Measurements from ENCODE around the gene MYB. TPM values are rescaled to one million over a fixed set of nuclear protein-coding genes. Genes with fewer than 3 reads are reported as not detected.

MYB gene
- total and polyA plus RNA-seq, 2 of the 4 experiments (the other 2 are of a cell fraction): 0.44 to 0.90 TPM

DNA sequence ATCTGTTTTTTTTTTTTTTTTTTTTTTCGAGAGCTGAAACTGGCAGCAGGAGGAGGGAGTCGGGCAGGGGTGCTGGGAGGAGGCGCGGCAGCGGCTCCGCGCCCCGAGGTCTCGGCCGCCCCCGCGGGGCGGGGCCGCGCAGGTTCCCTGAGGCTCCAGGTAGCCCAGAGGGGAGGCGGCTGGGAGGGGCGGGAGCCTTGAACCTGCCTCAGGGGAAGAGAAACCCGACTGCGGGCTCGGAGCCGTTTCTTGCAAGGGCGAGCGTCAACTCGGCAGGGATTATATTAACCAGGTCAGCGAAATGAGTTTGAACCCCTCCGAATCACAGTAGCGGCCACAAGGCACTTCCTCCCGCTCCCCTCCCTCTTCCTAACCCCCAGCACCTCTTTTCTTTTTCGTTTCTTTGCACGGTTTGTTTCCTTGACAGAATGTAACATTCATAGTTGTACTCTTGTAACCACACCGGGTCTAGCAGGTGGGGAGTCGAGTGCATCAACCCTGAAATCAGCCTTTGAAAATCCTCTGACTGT is 2.0 kb downstream of the MYB start:
- POLR2A ChIA-PET (ENCODE audit: unreplicated experiment): no interaction called here
- DNase-seq: no peak

More for the DNA sequence above, 2.0 kb downstream of the MYB start:
- no TSS peak for BruUV-seq (replicated peaks)
- Histone ChIP-seq H2BK5ac (ENCODE audit: low read depth, low read length, poor library complexity, severe bottlenecking) (no peak overlapping the region), H4K5ac (ENCODE audit: low read depth, low read length) (no peak overlapping the region), H3K36me3 (ENCODE audit: control insufficient read depth, insufficient read depth, low read length) (no peaks in the 10 kb centered on the region), H2BK15ac (ENCODE audit: low read depth, low read length) (no peak overlapping the region), H3K27me3 (ENCODE audit: control insufficient read depth, insufficient read depth, low read length) (peaks cover 32% of the 10 kb centered on the region), H3K27ac (ENCODE audit: insufficient read depth, low read length) (no peak overlapping the region), H3K56ac (ENCODE audit: extremely low read depth, insufficient read depth, low read length) (no peak overlapping the region), H4K20me1 (ENCODE audit: insufficient read depth, low read length) (no peaks in the 10 kb centered on the region), H3K14ac (replicated peaks; ENCODE audit: low read depth, low read length) (no peak overlapping the region), H3K18ac (ENCODE audit: low read depth, low read length) (no peak overlapping the region), H3K4me1 (ENCODE audit: control insufficient read depth, insufficient read depth, low read length) (peaks cover 4% of the 10 kb centered on the region; the same call in 1 of the 2 replicates), H3K23ac (ENCODE audit: low read depth, low read length) (no peak overlapping the region; the same call in 1 of the 2 replicates), H3K4me3 (ENCODE audit: insufficient read depth, low read depth, low read length) (no peak overlapping the region), H2BK20ac (ENCODE audit: low read depth, low read length) (no peak overlapping the region), H2AK5ac (ENCODE audit: low read depth, low read length) (no peak overlapping the region), H4K8ac (ENCODE audit: low read depth in 2 of 2, low read length in 2 of 2) (no peak overlapping the region), H2AFZ (replicated peaks; ENCODE audit: low read length, poor library complexity) (peak overlapping the region; percentile 94), H3K4me2 (ENCODE audit: low read depth, low read length) (peak overlapping the region; percentile 94), H3K9me3 (ENCODE audit: control insufficient read depth, insufficient read depth, low read length) (no peaks in the 10 kb centered on the region), H3K79me1 (ENCODE audit: low read depth in 1 of 2, low read length in 2 of 2) (no peaks in the 10 kb centered on the region), H3K9ac (ENCODE audit: low read depth, low read length) (no peak overlapping the region), H2AK9ac (replicated peaks; ENCODE audit: low read depth, low read length, poor library complexity) (no peak overlapping the region), H3K9me1 (ENCODE audit: insufficient read depth, low read length) (no peaks in the 10 kb centered on the region), H3K4ac (ENCODE audit: low read depth, low read length) (no peak overlapping the region), H2BK120ac (ENCODE audit: low read depth, low read length) (no peak overlapping the region), H4K91ac (ENCODE audit: insufficient read depth, low read depth, low read length) (no peak overlapping the region)
- WGBS, 2 experiments (ENCODE audit: extremely low coverage in 2 of 2, insufficient read length in 1 of 2): 2% methylated on average over 10 of the region's 32 CpGs; no CpG with 5 or more reads in 1 of the 2 experiments
- CTCF ChIA-PET: interaction anchor here (0.5 to 0.9 kb wide), 2 partner anchors 26 to 217 kb away, joined by 3 read pairs; no protein-coding TSS in a partner anchor
- TF ChIP-seq, protein P1, sequence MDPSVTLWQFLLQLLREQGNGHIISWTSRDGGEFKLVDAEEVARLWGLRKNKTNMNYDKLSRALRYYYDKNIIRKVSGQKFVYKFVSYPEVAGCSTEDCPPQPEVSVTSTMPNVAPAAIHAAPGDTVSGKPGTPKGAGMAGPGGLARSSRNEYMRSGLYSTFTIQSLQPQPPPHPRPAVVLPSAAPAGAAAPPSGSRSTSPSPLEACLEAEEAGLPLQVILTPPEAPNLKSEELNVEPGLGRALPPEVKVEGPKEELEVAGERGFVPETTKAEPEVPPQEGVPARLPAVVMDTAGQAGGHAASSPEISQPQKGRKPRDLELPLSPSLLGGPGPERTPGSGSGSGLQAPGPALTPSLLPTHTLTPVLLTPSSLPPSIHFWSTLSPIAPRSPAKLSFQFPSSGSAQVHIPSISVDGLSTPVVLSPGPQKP (IDR thresholded peaks at IDR 0.05; ENCODE audit: borderline replicate concordance, low read depth, low read length): no peak
- TF ChIP-seq BHLHE40 (IDR thresholded peaks at IDR 0.05; ENCODE audit: low read depth, low read length) (no peak), RFX5 (IDR thresholded peaks at IDR 0.05; ENCODE audit: low read depth, low read length) (no peak), RAD21 (IDR thresholded peaks at IDR 0.05; ENCODE audit: low read length) (no peak), NFE2L2 (IDR thresholded peaks at IDR 0.05; ENCODE audit: low read depth, low read length) (no peak), FOS (IDR thresholded peaks at IDR 0.05; ENCODE audit: low read depth, low read length) (no peak), SMC3 (IDR thresholded peaks at IDR 0.05; ENCODE audit: low read depth, low read length) (no peak), MAFK (IDR thresholded peaks at IDR 0.05; ENCODE audit: low read depth, low read length) (no peak), MAZ (IDR thresholded peaks at IDR 0.05; ENCODE audit: borderline replicate concordance, low read depth, low read length) (no peak), CEBPB (IDR thresholded peaks at IDR 0.05; ENCODE audit: low read depth, low read length) (no peak), POLR2A (IDR thresholded peaks at IDR 0.05; ENCODE audit: low read depth, low read length) (no peak), MXI1 (IDR thresholded peaks at IDR 0.05; ENCODE audit: borderline replicate concordance, low read depth, low read length) (no peak), RCOR1 (IDR thresholded peaks at IDR 0.05; ENCODE audit: insufficient replicate concordance, low read length) (no peak), CHD1 (IDR thresholded peaks at IDR 0.05; ENCODE audit: low read depth, low read length) (no peak)
- TF ChIP-seq, protein P2, sequence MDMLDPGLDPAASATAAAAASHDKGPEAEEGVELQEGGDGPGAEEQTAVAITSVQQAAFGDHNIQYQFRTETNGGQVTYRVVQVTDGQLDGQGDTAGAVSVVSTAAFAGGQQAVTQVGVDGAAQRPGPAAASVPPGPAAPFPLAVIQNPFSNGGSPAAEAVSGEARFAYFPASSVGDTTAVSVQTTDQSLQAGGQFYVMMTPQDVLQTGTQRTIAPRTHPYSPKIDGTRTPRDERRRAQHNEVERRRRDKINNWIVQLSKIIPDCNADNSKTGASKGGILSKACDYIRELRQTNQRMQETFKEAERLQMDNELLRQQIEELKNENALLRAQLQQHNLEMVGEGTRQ (IDR thresholded peaks at IDR 0.05; ENCODE audit: low read depth, low read length): no peak
- TF ChIP-seq, protein P3, sequence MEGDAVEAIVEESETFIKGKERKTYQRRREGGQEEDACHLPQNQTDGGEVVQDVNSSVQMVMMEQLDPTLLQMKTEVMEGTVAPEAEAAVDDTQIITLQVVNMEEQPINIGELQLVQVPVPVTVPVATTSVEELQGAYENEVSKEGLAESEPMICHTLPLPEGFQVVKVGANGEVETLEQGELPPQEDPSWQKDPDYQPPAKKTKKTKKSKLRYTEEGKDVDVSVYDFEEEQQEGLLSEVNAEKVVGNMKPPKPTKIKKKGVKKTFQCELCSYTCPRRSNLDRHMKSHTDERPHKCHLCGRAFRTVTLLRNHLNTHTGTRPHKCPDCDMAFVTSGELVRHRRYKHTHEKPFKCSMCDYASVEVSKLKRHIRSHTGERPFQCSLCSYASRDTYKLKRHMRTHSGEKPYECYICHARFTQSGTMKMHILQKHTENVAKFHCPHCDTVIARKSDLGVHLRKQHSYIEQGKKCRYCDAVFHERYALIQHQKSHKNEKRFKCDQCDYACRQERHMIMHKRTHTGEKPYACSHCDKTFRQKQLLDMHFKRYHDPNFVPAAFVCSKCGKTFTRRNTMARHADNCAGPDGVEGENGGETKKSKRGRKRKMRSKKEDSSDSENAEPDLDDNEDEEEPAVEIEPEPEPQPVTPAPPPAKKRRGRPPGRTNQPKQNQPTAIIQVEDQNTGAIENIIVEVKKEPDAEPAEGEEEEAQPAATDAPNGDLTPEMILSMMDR (conservative IDR thresholded peaks at IDR 0.05; ENCODE audit: low read depth, low read length): no peak
- in situ Hi-C loops (cut with MboI; ENCODE audit: low sequenced_read_pairs) (no loop called here), intact Hi-C loops (cut with micrococcal nuclease) (loop anchor here (5.0 kb wide), 1 partner anchor 239 kb away; no protein-coding TSS in a partner anchor), dilution Hi-C loops (cut with HindIII; ENCODE audit: low sequenced_read_pairs, unreplicated experiment) (no loop called here)
- no peak for ATAC-seq (ENCODE audit: low read depth)

Measured in IMR-90 (cell line).